PC-3 (cell line): Measurements from ENCODE around the gene MIS18A.

ENCODE experiments used
- EZH2 ChIP-seq: fragments of 300-600 bp; sonication (generic); IDR thresholded peaks from one replicate; pipeline ENCODE4 v1.6.1; 2017; ENCODE audit warnings: antibody characterized with exemption, mild to moderate bottlenecking, low read length; ENCODE audit not compliant: unreplicated experiment
- EZH2phosphoT487 ChIP-seq: fragments of 300-600 bp; sonication (generic); IDR thresholded peaks from 2 replicates; pipeline ENCODE4 v1.6.1; 2018; ENCODE audit warnings: mild to moderate bottlenecking, antibody characterized with exemption, low read length, borderline replicate concordance

GRCh38 chr21:32285476-32285875 is 6.6 kb upstream of the MIS18A start:
- TF ChIP-seq EZH2phosphoT487: no peak
- TF ChIP-seq EZH2: no peak
